H1 (cell line): Measurements from ENCODE around the gene PPARA. TPM values are rescaled to one million over a fixed set of nuclear protein-coding genes. Genes with fewer than 3 reads are reported as not detected.

ENCODE experiments used
- ATF2 ChIP-seq: IDR thresholded peaks from 2 replicates; pipeline ENCODE4 v1.6.1; 2012; ENCODE audit warnings: low read length, inconsistent platforms
- BRCA1 ChIP-seq: IDR thresholded peaks from 2 replicates; pipeline ENCODE4 v1.6.1; 2012; ENCODE audit warnings: low read depth, low read length, improper control_type of control experiment
- CBX5 ChIP-seq: fragments of 300-800, 300-1000 bp; sonication (generic); IDR thresholded peaks from 2 replicates; pipeline ENCODE4 v1.7.1; 2016; ENCODE audit warnings: antibody characterized with exemption, low read length, low read depth
- CREB1 ChIP-seq: IDR thresholded peaks from 2 replicates; pipeline ENCODE4 v1.6.1; 2012; ENCODE audit warnings: inconsistent platforms
- CTBP2 ChIP-seq: IDR thresholded peaks from 2 replicates; pipeline ENCODE4 v1.7.0; 2011; ENCODE audit warnings: borderline replicate concordance, mild to moderate bottlenecking, moderate library complexity, mixed read lengths, low read length; ENCODE audit not compliant: insufficient read depth, insufficient read length
- EP300 ChIP-seq, 2 experiments: IDR thresholded peaks; 1 replicate in 1 of 2; 2 replicates in 1 of 2; pipeline ENCODE4 v1.6.1; 2011 to 2012; ENCODE audit warnings: low read depth in 2 of 2, low read length in 2 of 2, mild to moderate bottlenecking in 2 of 2, borderline replicate concordance in 1 of 2, inconsistent platforms in 1 of 2, moderate library complexity in 1 of 2
- RAD21 ChIP-seq, 2 experiments: IDR thresholded peaks in 1 of 2; conservative IDR thresholded peaks in 1 of 2; 2 replicates each; pipeline ENCODE4 v1.6.1; 2011; ENCODE audit warnings: low read depth in 2 of 2, low read length in 2 of 2, improper control_type of control experiment in 1 of 2, inconsistent platforms in 1 of 2, mild to moderate bottlenecking in 1 of 2, moderate library complexity in 1 of 2
- SIN3A ChIP-seq, 2 experiments: IDR thresholded peaks in 1 of 2; conservative IDR thresholded peaks in 1 of 2; 2 replicates each; pipeline ENCODE4 v1.6.1; 2011 to 2012; ENCODE audit warnings: low read length in 2 of 2, improper control_type of control experiment in 1 of 2, low read depth in 1 of 2, mild to moderate bottlenecking in 1 of 2
- SUZ12 ChIP-seq: fragments of 200-600 bp; sonication (generic); IDR thresholded peaks from 2 replicates; pipeline ENCODE4 v1.6.1; 2012; ENCODE audit warnings: mild to moderate bottlenecking, inconsistent platforms, low read length, moderate library complexity, mixed read lengths
- polyA plus RNA-seq, 7 experiments: library from polyadenylated mRNA; depleted of rRNA in 3 of 7; stranded (reverse) in 5 of 7; unstranded in 2 of 7; fragments of >200 nt in 5 of 7; fragments of 200-250 nt in 2 of 7; gene quantifications; 1 replicate in 5 of 7; 2 replicates in 1 of 7; 4 replicates in 1 of 7; pipeline versions ENCODE4 v1.2.1 to v1.2.3, GENCODE V29; 2011 to 2013; ENCODE audit warnings: missing spikeins in 2 of 7, mixed read lengths in 2 of 7
- total RNA-seq: library from RNA; stranded (reverse); fragmentation: NEBNext Ultra II Directional; extraction: Animal tissue kit (Norgen Biotek cat#: 25700); gene quantifications from 2 replicates; pipeline ENCODE4 v1.2.1, GENCODE V29; 2021

PPARA gene
- total and polyA plus RNA-seq, 2 of the 8 experiments (the other 6 are each of a cell fraction or from before 2014, with no cell fraction given) = 3.1 to 8.2 TPM

GRCh38 chr22:46242076-46242475, 91.8 kb downstream of the PPARA start (continued):
- TF ChIP-seq EP300 (IDR thresholded peaks at IDR 0.05; ENCODE audit: borderline replicate concordance in 1 of 2, low read depth in 2 of 2, low read length in 2 of 2) (no peak), SIN3A (conservative IDR thresholded peaks at IDR 0.05 in 1 of 2, IDR thresholded peaks at IDR 0.05 in 1 of 2; ENCODE audit: low read depth in 1 of 2, low read length in 2 of 2) (no peak), CBX5 (no peak), CREB1 (no peak), BRCA1 (no peak), RAD21 (IDR thresholded peaks at IDR 0.05 in 1 of 2, conservative IDR thresholded peaks at IDR 0.05 in 1 of 2; ENCODE audit: low read depth in 2 of 2, low read length in 2 of 2) (no peak), CTBP2 (no peak), ATF2 (no peak), SUZ12 (no peak)
